Right lobe of liver (tissue), 6 donors: ENCODE results near the gene HLF. TPM values are rescaled to one million over a fixed set of nuclear protein-coding genes. Genes with fewer than 3 reads are reported as not detected.

Source experiments
- ATAC-seq, 4 donors: fragments of 200-7000 bp; cut with Tn5 transposase; one replicate each; pipeline ENCODE4 v1.9.1; 2020; ENCODE audit warnings: mild to moderate bottlenecking in 4 of 4, moderate library complexity in 4 of 4
- DNase-seq, 3 donors: peaks; one replicate each; pipeline ENCODE4 v3.0.0-alpha.2; 2020
- H3K27ac ChIP-seq, 3 donors: fragments of 200-600 bp; one replicate each; pipeline ENCODE4 v1.8.0; 2022
- H3K27me3 ChIP-seq, 2 donors: fragments of 200-600 bp; one replicate each; pipeline ENCODE4 v1.8.0; 2022
- H3K36me3 ChIP-seq, 4 donors: fragments of 200-600 bp; sonication (generic) in 1 of 4; one replicate each; pipeline versions ENCODE4 v1.5.1 to v1.8.0; 2017 to 2022; ENCODE audit warnings: control low read depth in 1 of 4
- H3K4me1 ChIP-seq, 4 donors: fragments of 200-600 bp; sonication (generic) in 1 of 4; one replicate each; pipeline versions ENCODE4 v1.5.1 to v1.8.0; 2017 to 2022; ENCODE audit warnings: control low read depth in 1 of 4
- H3K4me3 ChIP-seq, 3 donors: fragments of 200-600 bp; one replicate each; pipeline ENCODE4 v1.8.0; 2022
- H3K9me3 ChIP-seq, 4 donors: fragments of 200-600 bp; sonication (generic) in 1 of 4; one replicate each; pipeline versions ENCODE4 v1.5.1 to v1.8.0; 2017 to 2022; ENCODE audit warnings: control low read depth in 1 of 4
- POLR2A ChIP-seq: fragments of 450-650 bp; IDR thresholded peaks from one replicate; pipeline ENCODE4 v1.6.1; 2017; ENCODE audit warnings: antibody characterized with exemption, mild to moderate bottlenecking
- WGBS: methylation state at CpG from one replicate; pipeline ENCODE4 v1.1.6; 2018; ENCODE audit warnings: low coverage, low lambda C conversion rate; ENCODE audit not compliant: insufficient coverage; ENCODE audit errors: missing lambda C conversion rate; 5-methylcytosine and 5-hydroxymethylcytosine counted together
- intact Hi-C, 2 donors: fragments of 100-400 bp; cut with DNase I; formaldehyde crosslinking; loops; one replicate each; pipeline versions ENCODE4 v1.11.2 to v1.14.1; 2022
- total RNA-seq, 6 experiments: library from RNA; depleted of rRNA in 2 of 6; stranded (reverse); fragments of >200 nt in 2 of 6; fragmentation: NEBNext Ultra II Directional in 3 of 6; extraction: Animal tissue kit (Norgen Biotek cat#: 25700) in 3 of 6; gene quantifications; one replicate each; pipeline versions ENCODE4 v1.1.0 to v1.2.4, GENCODE V29; 2016 to 2023
- TF ChIP-seq, protein P1 (sequence below), 4 donors: fragments of 200-600 bp in 3 of 4; fragments of 450-650 bp in 1 of 4; IDR thresholded peaks; one replicate each; pipeline versions ENCODE4 v1.5.1 to v1.8.0; 2016 to 2022; ENCODE audit warnings: antibody characterized with exemption in 4 of 4, mild to moderate bottlenecking in 2 of 4
- donor health status: DM: no; HTN: yes; CAD: no.
- donor health status: DM: no; HTN: no; CAD: no.
- donor health status: DM: no; HTN: no; CAD: no.
- donor health status: DM: no; HTN: yes; CAD: no.
- donor health status: DM: no; HTN: yes; CAD: no.

Gene HLF
- total RNA-seq, 6 experiments from 2014 or later = 16.4 to 96.9 (median 42.6) TPM

GRCh38 chr17:55295411-55296170, 30.8 kb downstream of the HLF start:
- peaks cover 0 to 29% (median 14%) of the 10 kb centered on the region in 4 donors for H3K4me1 ChIP-seq
- no peaks in the 10 kb centered on the region for H3K9me3 ChIP-seq
- ATAC-seq (peak; percentile 82 to 91 (median 88)), DNase-seq (peak; percentile 47 to 80 (median 78))
- no peaks in the 10 kb centered on the region for H3K27me3 ChIP-seq
- H3K27ac ChIP-seq = peak overlapping the region in 2 of 3 donors; percentile 69 to 84
- H3K4me3 ChIP-seq = no peak overlapping the region
- WGBS = 21% methylated on average over 9 of the region's 10 CpGs
- TF ChIP-seq, protein P1, sequence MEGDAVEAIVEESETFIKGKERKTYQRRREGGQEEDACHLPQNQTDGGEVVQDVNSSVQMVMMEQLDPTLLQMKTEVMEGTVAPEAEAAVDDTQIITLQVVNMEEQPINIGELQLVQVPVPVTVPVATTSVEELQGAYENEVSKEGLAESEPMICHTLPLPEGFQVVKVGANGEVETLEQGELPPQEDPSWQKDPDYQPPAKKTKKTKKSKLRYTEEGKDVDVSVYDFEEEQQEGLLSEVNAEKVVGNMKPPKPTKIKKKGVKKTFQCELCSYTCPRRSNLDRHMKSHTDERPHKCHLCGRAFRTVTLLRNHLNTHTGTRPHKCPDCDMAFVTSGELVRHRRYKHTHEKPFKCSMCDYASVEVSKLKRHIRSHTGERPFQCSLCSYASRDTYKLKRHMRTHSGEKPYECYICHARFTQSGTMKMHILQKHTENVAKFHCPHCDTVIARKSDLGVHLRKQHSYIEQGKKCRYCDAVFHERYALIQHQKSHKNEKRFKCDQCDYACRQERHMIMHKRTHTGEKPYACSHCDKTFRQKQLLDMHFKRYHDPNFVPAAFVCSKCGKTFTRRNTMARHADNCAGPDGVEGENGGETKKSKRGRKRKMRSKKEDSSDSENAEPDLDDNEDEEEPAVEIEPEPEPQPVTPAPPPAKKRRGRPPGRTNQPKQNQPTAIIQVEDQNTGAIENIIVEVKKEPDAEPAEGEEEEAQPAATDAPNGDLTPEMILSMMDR (IDR thresholded peaks at IDR 0.05) = peak; percentile 77 to 85 (median 80)
- no peak for TF ChIP-seq POLR2A
- peaks cover 0 to 20% (median 10%) of the 10 kb centered on the region in 4 donors for H3K36me3 ChIP-seq
- intact Hi-C loops = no loop called here

DNA sequence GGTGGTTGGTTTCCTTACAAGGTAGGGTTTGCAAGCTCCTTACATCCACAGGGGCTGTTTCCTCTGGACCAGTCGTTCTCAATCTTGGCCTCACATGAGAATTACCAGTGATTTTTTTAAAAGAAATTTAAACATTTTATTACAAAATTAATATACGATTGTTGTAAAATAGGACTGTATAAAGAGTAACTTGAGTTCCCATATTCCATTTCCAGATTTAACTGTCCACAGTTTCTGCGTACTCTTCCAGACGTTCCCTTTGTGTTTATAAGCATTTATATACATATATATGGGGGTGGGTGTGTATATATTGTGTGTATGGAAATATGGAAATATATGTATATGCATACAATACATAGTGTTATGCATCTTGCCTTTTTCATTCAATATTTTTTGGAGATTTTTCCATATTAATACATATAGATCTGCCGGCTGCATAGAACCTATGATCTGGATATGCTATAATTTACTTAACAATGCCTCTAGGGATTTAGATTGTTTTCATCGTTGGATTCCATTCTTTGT, 31.5 kb downstream of the HLF start:
- WGBS = 49% methylated on average over 6 of the region's 6 CpGs
- no peak overlapping the region for H3K4me3 ChIP-seq
- H3K9me3 ChIP-seq = no peaks in the 10 kb centered on the region
- no peaks in the 10 kb centered on the region for H3K27me3 ChIP-seq
- peaks cover 0 to 35% (median 17%) of the 10 kb centered on the region in 4 donors for H3K4me1 ChIP-seq
- DNase-seq (no peak), ATAC-seq (no peak)
- intact Hi-C loops = no loop called here
- peak overlapping the region in 2 of 3 donors; percentile 63 to 84 for H3K27ac ChIP-seq
- TF ChIP-seq, protein P1 (IDR thresholded peaks at IDR 0.05) = no peak
- TF ChIP-seq POLR2A = no peak
- H3K36me3 ChIP-seq = peaks cover 0 to 20% (median 6%) of the 10 kb centered on the region in 4 donors

DNA sequence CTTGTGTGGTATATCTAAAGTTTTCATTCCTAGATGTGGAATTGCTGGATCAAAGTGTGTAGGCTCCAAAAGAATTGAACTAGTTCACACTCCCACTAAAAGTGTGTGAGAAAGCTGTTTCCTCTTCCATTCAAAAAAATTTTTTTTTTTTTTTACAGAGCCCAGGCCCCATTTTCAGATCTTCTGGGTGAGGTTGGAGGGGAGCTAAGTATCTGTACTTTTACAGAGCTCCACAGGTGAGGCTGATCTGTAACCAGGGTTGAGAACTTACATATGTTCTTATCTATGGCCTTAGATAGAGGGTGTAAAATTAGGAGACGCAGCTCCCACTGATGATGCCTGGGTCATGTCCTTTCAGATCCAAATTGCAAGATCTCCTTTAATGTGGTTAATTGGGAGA, 31.9 kb downstream of the HLF start:
- no CpG with 5 or more reads among the region's 1 CpG for WGBS
- H3K4me1 ChIP-seq = peaks cover 0 to 40% (median 19%) of the 10 kb centered on the region in 4 donors
- no peak for TF ChIP-seq POLR2A
- TF ChIP-seq, protein P1 (IDR thresholded peaks at IDR 0.05) = no peak
- H3K27me3 ChIP-seq = no peaks in the 10 kb centered on the region
- peaks cover 0 to 20% (median 6%) of the 10 kb centered on the region in 4 donors for H3K36me3 ChIP-seq
- H3K9me3 ChIP-seq = no peaks in the 10 kb centered on the region
- peak overlapping the region in 2 of 3 donors; percentile 63 to 84 for H3K27ac ChIP-seq
- ATAC-seq (no peak), DNase-seq (no peak)
- intact Hi-C loops = no loop called here
- H3K4me3 ChIP-seq = no peak overlapping the region

DNA sequence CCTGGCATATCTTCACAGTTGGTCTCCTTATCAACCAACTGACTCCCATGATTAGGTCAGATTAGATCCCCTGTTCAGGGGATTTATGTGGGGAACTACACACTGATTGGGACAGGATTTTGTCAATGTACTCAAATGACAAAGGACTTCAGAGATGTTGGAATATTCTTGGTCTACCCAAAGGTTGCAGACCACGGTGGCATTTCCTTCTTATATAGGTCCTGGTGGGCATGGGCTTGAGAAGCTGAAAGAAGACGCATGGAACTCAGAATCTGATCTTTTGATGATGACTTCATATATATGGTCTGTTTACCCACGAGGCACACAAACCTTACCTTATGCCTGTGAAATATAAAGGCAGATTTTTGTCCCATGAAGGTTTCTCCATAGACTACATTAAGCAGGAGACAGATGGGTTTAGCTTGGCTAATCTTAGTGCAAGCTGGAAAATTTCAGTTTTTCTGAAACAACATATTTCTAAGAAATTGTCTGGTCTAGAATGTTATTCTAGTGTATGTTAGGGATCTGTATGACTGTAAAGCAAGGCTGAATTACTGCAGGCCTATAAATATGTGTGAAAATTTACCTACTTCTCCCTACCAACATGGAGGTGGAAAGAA, 33.5 kb downstream of the HLF start:
- ATAC-seq (no peak), DNase-seq (no peak)
- 86% methylated on average over 3 of the region's 3 CpGs for WGBS
- no peaks in the 10 kb centered on the region for H3K27me3 ChIP-seq
- peak overlapping the region in 1 of 3 donors; percentile 3 for H3K27ac ChIP-seq
- H3K4me1 ChIP-seq = peaks cover 0 to 55% (median 25%) of the 10 kb centered on the region in 4 donors
- TF ChIP-seq, protein P1 (IDR thresholded peaks at IDR 0.05) = no peak
- TF ChIP-seq POLR2A = no peak
- intact Hi-C loops = no loop called here
- H3K4me3 ChIP-seq = no peak overlapping the region
- no peaks in the 10 kb centered on the region for H3K9me3 ChIP-seq
- peaks cover 0 to 6% (median 0%) of the 10 kb centered on the region in 4 donors for H3K36me3 ChIP-seq
